ENCODE measurements around the gene COL20A1. TPM values are rescaled to one million over a fixed set of nuclear protein-coding genes. Genes with fewer than 3 reads are reported as not detected.

Gene COL20A1
- polyA plus RNA-seq, 4 donors, result 0.09 to 1.7 TPM; not detected in 2

- no peak for DNase-seq
- H3K36me3 ChIP-seq (ENCODE audit: control insufficient read depth in 3 of 3, insufficient read depth in 2 of 3, low read depth in 1 of 3, low read length in 3 of 3), result no peaks in the 10 kb centered on the region
- no peaks in the 10 kb centered on the region for H3K4me1 ChIP-seq (ENCODE audit: control insufficient read depth in 3 of 3, insufficient read depth in 2 of 3, low read depth in 1 of 3, low read length in 2 of 3)
- H3K27me3 ChIP-seq (ENCODE audit: control insufficient read depth in 3 of 3, insufficient read depth in 3 of 3, low read length in 3 of 3), result peaks cover 0 to 7% (median 3%) of the 10 kb centered on the region in 3 donors
- no peak for FAIRE-seq
- H3K27ac ChIP-seq (ENCODE audit: low read depth in 1 of 3, low read length in 2 of 3), result no peak overlapping the region
- WGBS, 3 donors, result 71 to 89% (median 84%) methylated on average over 5 to 10 of the region's 10 CpGs
- no peak overlapping the region for H3K4me3 ChIP-seq (ENCODE audit: low read depth in 1 of 3, low read length in 3 of 3)
- no peaks in the 10 kb centered on the region for H3K9me3 ChIP-seq (ENCODE audit: control insufficient read depth in 2 of 2, insufficient read depth in 1 of 2, low read depth in 1 of 2, low read length in 1 of 2)
Observed at GRCh38 chr20:63325021-63325471, 32.1 kb downstream of the COL20A1 start.

- Histone ChIP-seq H3K27me3 (ENCODE audit: control insufficient read depth in 3 of 3, insufficient read depth in 3 of 3, low read length in 3 of 3) (peaks cover 0 to 7% (median 3%) of the 10 kb centered on the region in 3 donors), H3K36me3 (ENCODE audit: control insufficient read depth in 3 of 3, insufficient read depth in 2 of 3, low read depth in 1 of 3, low read length in 3 of 3) (no peaks in the 10 kb centered on the region), H3K4me3 (ENCODE audit: low read depth in 1 of 3, low read length in 3 of 3) (no peak overlapping the region), H3K9me3 (ENCODE audit: control insufficient read depth in 2 of 2, insufficient read depth in 1 of 2, low read depth in 1 of 2, low read length in 1 of 2) (no peaks in the 10 kb centered on the region), H3K27ac (ENCODE audit: low read depth in 1 of 3, low read length in 2 of 3) (no peak overlapping the region), H3K4me1 (ENCODE audit: control insufficient read depth in 3 of 3, insufficient read depth in 2 of 3, low read depth in 1 of 3, low read length in 2 of 3) (peaks cover 0 to 4% (median 0%) of the 10 kb centered on the region in 3 donors)
- DNase-seq, result no peak
- no peak for FAIRE-seq
- 70 to 83% (median 78%) methylated on average over 8 of the region's 8 CpGs for WGBS, 3 donors
Observed at GRCh38 chr20:63325554-63326313, 32.7 kb downstream of the COL20A1 start.

- DNase-seq (no peak), FAIRE-seq (no peak)
- Histone ChIP-seq H3K4me1 (ENCODE audit: control insufficient read depth in 3 of 3, insufficient read depth in 2 of 3, low read depth in 1 of 3, low read length in 2 of 3) (peaks cover 0 to 7% (median 0%) of the 10 kb centered on the region in 3 donors), H3K9me3 (ENCODE audit: control insufficient read depth in 2 of 2, insufficient read depth in 1 of 2, low read depth in 1 of 2, low read length in 1 of 2) (no peaks in the 10 kb centered on the region), H3K27me3 (ENCODE audit: control insufficient read depth in 3 of 3, insufficient read depth in 3 of 3, low read length in 3 of 3) (peaks cover 0 to 7% (median 3%) of the 10 kb centered on the region in 3 donors), H3K4me3 (ENCODE audit: low read depth in 1 of 3, low read length in 3 of 3) (no peak overlapping the region), H3K36me3 (ENCODE audit: control insufficient read depth in 3 of 3, insufficient read depth in 2 of 3, low read depth in 1 of 3, low read length in 3 of 3) (no peaks in the 10 kb centered on the region), H3K27ac (ENCODE audit: low read depth in 1 of 3, low read length in 2 of 3) (peak overlapping the region in 2 of 3 donors; percentile 21 to 55)
- 85 to 90% (median 85%) methylated on average over 15 of the region's 15 CpGs for WGBS, 3 donors
Observed at GRCh38 chr20:63326314-63327230, 33.6 kb downstream of the COL20A1 start.

DNA sequence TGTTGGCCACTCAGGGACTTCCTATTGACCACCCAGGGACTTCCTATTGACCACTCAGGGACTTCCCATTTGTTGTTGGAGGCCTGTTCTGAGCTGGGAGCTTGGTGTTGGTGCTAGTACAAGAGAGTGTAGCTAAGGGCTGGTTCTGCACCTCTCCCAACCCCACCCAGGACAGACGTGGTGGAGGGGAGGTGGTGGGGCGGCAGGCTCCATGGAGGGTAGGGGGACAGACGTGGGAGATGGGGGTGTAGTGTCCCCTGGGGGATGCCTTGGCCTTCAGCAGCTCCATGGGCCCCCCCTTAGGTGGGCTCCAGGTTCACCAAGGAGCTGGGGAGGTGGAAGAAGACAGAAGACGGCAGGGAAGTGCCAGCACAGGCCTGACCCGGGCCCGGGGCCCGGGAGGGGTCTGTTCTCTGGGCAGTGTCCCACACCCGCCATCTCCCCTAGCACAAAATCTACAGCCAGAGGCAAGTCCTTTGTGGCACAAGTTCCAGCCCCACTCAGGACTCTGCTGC lies 34.3 kb downstream of the COL20A1 start:
- WGBS, 3 donors, result 84 to 87% (median 86%) methylated on average over 8 of the region's 8 CpGs
- H3K27ac ChIP-seq (ENCODE audit: low read depth in 1 of 3, low read length in 2 of 3), result peak overlapping the region in 1 of 3 donors; percentile 55

DNA sequence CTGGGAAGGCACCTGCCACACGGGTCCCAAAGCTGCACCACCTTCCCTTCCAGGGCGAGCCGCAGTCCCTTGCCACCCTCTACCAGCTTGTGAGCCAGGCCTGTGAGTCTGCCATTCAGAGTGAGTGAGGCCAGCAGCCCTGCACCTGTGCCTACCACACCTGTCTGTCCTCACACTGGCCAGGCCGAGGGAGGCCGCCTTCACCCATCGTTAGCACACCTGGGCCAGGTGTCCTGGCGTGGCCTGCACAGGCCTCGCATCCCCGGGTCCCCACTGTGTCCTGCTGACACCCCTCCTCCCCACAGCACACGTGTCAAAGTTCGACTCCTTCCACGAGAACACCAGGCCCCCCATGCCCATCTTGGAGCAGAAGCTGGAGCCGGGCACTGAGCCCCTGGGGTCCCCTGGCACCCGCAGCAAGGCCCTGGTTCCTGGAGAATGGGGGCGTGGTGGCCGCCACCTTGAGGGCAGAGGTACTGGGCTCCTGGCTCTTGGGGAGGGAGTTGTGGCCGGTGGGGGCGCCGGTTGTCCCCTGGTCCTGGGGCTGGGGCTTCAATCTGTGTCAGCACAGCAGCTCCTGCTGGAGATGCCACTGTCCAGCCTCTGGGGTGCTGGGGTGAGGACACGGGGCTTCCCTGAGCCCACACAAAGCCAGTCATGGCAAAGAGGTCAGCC lies 35.2 kb downstream of the COL20A1 start:
- peaks cover 0 to under 1% (median 0%) of the 10 kb centered on the region in 3 donors for H3K27me3 ChIP-seq (ENCODE audit: control insufficient read depth in 3 of 3, insufficient read depth in 3 of 3, low read length in 3 of 3)
- no peak overlapping the region for H3K27ac ChIP-seq (ENCODE audit: low read depth in 1 of 3, low read length in 2 of 3)
- peaks cover 0 to 7% (median 0%) of the 10 kb centered on the region in 3 donors for H3K4me1 ChIP-seq (ENCODE audit: control insufficient read depth in 3 of 3, insufficient read depth in 2 of 3, low read depth in 1 of 3, low read length in 2 of 3)
- H3K4me3 ChIP-seq (ENCODE audit: low read depth in 1 of 3, low read length in 3 of 3), result no peak overlapping the region
- no peaks in the 10 kb centered on the region for H3K36me3 ChIP-seq (ENCODE audit: control insufficient read depth in 3 of 3, insufficient read depth in 2 of 3, low read depth in 1 of 3, low read length in 3 of 3)
- FAIRE-seq, result no peak
- whole genome bisulfite sequencing, 3 donors, result 70 to 77% (median 74%) methylated on average over 20 of the region's 20 CpGs
- H3K9me3 ChIP-seq (ENCODE audit: control insufficient read depth in 2 of 2, insufficient read depth in 1 of 2, low read depth in 1 of 2, low read length in 1 of 2), result peaks cover 0 to 8% of the 10 kb centered on the region in 2 donors
- no peak for DNase-seq

More for the DNA sequence above, 34.3 kb downstream of the COL20A1 start:
- no peak for FAIRE-seq
- H3K36me3 ChIP-seq (ENCODE audit: control insufficient read depth in 3 of 3, insufficient read depth in 2 of 3, low read depth in 1 of 3, low read length in 3 of 3), result no peaks in the 10 kb centered on the region
- peaks cover 0 to 7% of the 10 kb centered on the region in 2 donors for H3K9me3 ChIP-seq (ENCODE audit: control insufficient read depth in 2 of 2, insufficient read depth in 1 of 2, low read depth in 1 of 2, low read length in 1 of 2)
- peaks cover 0 to 5% (median 3%) of the 10 kb centered on the region in 3 donors for H3K27me3 ChIP-seq (ENCODE audit: control insufficient read depth in 3 of 3, insufficient read depth in 3 of 3, low read length in 3 of 3)
- DNase-seq, result no peak
- H3K4me3 ChIP-seq (ENCODE audit: low read depth in 1 of 3, low read length in 3 of 3), result no peak overlapping the region
- peaks cover 0 to 7% (median 0%) of the 10 kb centered on the region in 3 donors for H3K4me1 ChIP-seq (ENCODE audit: control insufficient read depth in 3 of 3, insufficient read depth in 2 of 3, low read depth in 1 of 3, low read length in 2 of 3)

DNA sequence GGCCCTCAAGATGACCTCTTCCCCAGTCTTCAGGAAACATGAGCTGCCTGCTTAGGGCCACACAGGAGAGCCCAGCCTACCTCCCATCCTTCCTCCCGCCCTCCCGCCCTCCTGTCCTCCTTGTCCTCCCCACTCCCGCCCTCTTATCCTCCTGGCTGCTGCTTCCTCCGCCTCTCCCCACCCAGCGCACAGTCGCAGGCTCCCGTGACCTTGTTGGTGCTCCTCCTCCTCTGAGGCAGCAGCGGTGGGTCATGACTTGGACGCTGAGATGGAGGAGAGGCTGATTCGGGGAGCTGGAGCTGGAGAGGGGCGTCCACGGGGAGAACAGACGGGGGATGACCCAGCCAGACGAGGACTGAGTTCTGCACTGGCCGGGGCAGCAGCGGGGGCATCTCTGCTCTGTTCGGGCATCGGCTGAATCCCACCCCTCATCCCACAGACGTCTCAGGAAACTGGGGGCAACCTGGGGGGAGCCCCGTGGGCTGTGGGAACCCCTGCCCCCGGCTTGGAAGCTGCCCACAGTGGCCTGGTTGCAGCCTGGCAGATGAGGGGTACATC lies 35.8 kb downstream of the COL20A1 start:
- Histone ChIP-seq H3K27me3 (ENCODE audit: control insufficient read depth in 3 of 3, insufficient read depth in 3 of 3, low read length in 3 of 3) (peaks cover 0 to 4% (median 0%) of the 10 kb centered on the region in 3 donors), H3K4me1 (ENCODE audit: control insufficient read depth in 3 of 3, insufficient read depth in 2 of 3, low read depth in 1 of 3, low read length in 2 of 3) (peaks cover 0 to 7% (median 0%) of the 10 kb centered on the region in 3 donors), H3K9me3 (ENCODE audit: control insufficient read depth in 2 of 2, insufficient read depth in 1 of 2, low read depth in 1 of 2, low read length in 1 of 2) (peaks cover 0 to 8% of the 10 kb centered on the region in 2 donors), H3K36me3 (ENCODE audit: control insufficient read depth in 3 of 3, insufficient read depth in 2 of 3, low read depth in 1 of 3, low read length in 3 of 3) (no peaks in the 10 kb centered on the region), H3K27ac (ENCODE audit: low read depth in 1 of 3, low read length in 2 of 3) (no peak overlapping the region), H3K4me3 (ENCODE audit: low read depth in 1 of 3, low read length in 3 of 3) (no peak overlapping the region)
- DNase-seq, result no peak
- WGBS, 3 donors, result 59 to 68% (median 66%) methylated on average over 20 to 21 of the region's 21 CpGs
- no peak for FAIRE-seq

DNA sequence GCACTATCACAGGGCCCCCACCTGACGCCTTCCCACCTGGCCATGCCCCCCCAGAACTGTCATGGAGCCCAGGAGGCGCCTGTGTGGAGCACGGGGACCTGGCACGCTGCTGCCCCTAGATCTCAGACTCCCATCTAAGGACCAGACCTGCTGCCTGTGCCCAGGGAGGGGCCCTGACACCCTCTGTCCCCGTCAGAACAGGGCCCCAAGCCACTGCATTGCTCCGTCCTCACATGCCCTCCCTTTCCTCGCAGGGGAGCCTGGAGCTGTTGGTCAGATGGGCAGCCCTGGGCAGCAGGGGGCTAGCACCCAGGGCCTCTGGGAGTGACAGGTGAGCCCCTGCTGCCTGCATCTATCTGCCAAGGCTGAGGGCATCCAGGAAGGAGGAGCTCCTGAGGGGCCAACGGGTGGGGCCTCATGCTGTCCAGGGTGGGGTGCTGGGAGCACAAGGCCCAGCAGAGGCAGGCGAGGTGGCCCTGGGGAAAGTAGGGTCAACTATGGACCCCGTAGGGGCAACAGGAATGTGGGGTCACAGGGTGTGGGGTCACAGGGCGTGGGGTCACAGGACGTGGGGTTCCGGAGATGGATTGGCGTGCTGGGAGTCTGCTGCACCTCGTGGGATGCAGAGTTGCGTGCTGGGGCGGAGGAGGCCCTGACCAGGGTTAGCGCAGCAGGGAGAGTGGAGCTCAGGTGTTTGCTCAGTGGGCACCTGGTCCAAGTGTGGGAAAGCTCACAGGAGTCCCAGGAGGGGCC lies 36.5 kb downstream of the COL20A1 start:
- peaks cover 0 to 8% of the 10 kb centered on the region in 2 donors for H3K9me3 ChIP-seq (ENCODE audit: control insufficient read depth in 2 of 2, insufficient read depth in 1 of 2, low read depth in 1 of 2, low read length in 1 of 2)
- no peak overlapping the region for H3K27ac ChIP-seq (ENCODE audit: low read depth in 1 of 3, low read length in 2 of 3)
- FAIRE-seq, result no peak
- peaks cover 0 to 4% (median 0%) of the 10 kb centered on the region in 3 donors for H3K27me3 ChIP-seq (ENCODE audit: control insufficient read depth in 3 of 3, insufficient read depth in 3 of 3, low read length in 3 of 3)
- H3K4me3 ChIP-seq (ENCODE audit: low read depth in 1 of 3, low read length in 3 of 3), result no peak overlapping the region
- H3K4me1 ChIP-seq (ENCODE audit: control insufficient read depth in 3 of 3, insufficient read depth in 2 of 3, low read depth in 1 of 3, low read length in 2 of 3), result peaks cover 0 to 7% (median 0%) of the 10 kb centered on the region in 3 donors
- 66 to 84% (median 75%) methylated on average over 17 to 18 of the region's 18 CpGs for WGBS, 3 donors
- DNase-seq, result no peak
- no peaks in the 10 kb centered on the region for H3K36me3 ChIP-seq (ENCODE audit: control insufficient read depth in 3 of 3, insufficient read depth in 2 of 3, low read depth in 1 of 3, low read length in 3 of 3)
